Type B pancreatic cell (in vitro differentiated cells): ENCODE data around the gene PIGH. TPM values are rescaled to one million over a fixed set of nuclear protein-coding genes. Genes with fewer than 3 reads are reported as not detected.

ENCODE experiments used
- DNase-seq: peaks from one replicate; pipeline ENCODE4 v3.0.0; 2021; ENCODE audit warnings: mixed read lengths; ENCODE audit not compliant: unreplicated experiment; ENCODE audit errors: extremely low spot score
- H3K27ac Mint-ChIP-seq: 2 replicates; pipeline ENCODE4 v1.8.0; 2021; ENCODE audit warnings: mild to moderate bottlenecking, mixed read lengths
- H3K27me3 Mint-ChIP-seq: 2 replicates; pipeline ENCODE4 v1.8.0; 2021; ENCODE audit warnings: mixed read lengths
- H3K36me3 Mint-ChIP-seq: 2 replicates; pipeline ENCODE4 v1.8.0; 2021; ENCODE audit warnings: mixed read lengths
- H3K4me1 Mint-ChIP-seq: one replicate; pipeline ENCODE4 v1.8.0; 2021; ENCODE audit warnings: mixed read lengths; ENCODE audit not compliant: unreplicated experiment
- H3K4me3 Mint-ChIP-seq: 2 replicates; pipeline ENCODE4 v1.8.0; 2021; ENCODE audit warnings: mild to moderate bottlenecking, mixed read lengths
- H3K9me3 Mint-ChIP-seq: 2 replicates; pipeline ENCODE4 v1.8.0; 2021; ENCODE audit warnings: mixed read lengths
- total RNA-seq: library from RNA; stranded (reverse); gene quantifications from 2 replicates; pipeline ENCODE4 v1.2.1, GENCODE V29; 2021; ENCODE audit warnings: low replicate concordance
- TF ChIP-seq, protein P1 (sequence below): fragments of 200-600 bp; sonication (generic); conservative IDR thresholded peaks from 2 replicates; pipeline ENCODE4 v1.5.0; 2021; ENCODE audit warnings: antibody characterized with exemption, mild to moderate bottlenecking

Gene PIGH
- total RNA-seq, 1 donor from 2014 or later = 20.3 TPM

DNA sequence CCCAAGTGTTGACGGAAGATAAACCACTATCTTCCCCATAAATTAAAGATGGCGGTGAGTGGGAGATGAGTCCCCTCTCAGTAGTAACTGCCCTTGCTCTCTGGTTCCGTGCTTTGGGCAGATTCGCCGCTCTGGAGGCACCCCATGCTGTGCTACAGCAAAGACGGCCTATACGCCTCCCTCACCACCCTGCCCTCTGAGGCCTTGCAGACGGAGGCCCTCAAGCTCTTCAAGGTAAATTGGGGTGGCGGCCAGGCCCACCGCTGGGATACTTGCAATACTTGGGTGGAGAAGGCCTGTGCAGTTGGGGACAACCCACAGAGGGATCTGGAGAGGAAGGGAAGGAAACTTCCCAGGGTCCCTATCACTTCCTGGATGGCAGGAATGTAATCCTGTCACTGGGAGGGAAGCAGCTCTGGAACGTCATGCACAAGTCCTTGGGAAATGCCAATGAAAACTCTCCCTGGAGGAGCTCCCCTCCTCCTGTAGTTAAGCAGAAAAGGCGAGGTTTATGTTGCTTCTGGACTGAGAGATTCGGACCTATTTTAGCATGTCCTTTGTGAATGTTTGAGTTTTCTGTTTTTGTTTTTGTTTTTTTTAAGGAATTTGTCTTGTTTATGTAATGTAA is 22.8 kb downstream of the PIGH start:
- TF ChIP-seq, protein P1, sequence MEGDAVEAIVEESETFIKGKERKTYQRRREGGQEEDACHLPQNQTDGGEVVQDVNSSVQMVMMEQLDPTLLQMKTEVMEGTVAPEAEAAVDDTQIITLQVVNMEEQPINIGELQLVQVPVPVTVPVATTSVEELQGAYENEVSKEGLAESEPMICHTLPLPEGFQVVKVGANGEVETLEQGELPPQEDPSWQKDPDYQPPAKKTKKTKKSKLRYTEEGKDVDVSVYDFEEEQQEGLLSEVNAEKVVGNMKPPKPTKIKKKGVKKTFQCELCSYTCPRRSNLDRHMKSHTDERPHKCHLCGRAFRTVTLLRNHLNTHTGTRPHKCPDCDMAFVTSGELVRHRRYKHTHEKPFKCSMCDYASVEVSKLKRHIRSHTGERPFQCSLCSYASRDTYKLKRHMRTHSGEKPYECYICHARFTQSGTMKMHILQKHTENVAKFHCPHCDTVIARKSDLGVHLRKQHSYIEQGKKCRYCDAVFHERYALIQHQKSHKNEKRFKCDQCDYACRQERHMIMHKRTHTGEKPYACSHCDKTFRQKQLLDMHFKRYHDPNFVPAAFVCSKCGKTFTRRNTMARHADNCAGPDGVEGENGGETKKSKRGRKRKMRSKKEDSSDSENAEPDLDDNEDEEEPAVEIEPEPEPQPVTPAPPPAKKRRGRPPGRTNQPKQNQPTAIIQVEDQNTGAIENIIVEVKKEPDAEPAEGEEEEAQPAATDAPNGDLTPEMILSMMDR = no peak
- no peaks in the 10 kb centered on the region for H3K27me3 Mint-ChIP-seq
- peaks cover 3% of the 10 kb centered on the region for H3K36me3 Mint-ChIP-seq
- no peak overlapping the region for H3K27ac Mint-ChIP-seq
- H3K4me3 Mint-ChIP-seq = no peak overlapping the region
- no peak for DNase-seq
- H3K4me1 Mint-ChIP-seq = no peaks in the 10 kb centered on the region
- no peaks in the 10 kb centered on the region for H3K9me3 Mint-ChIP-seq

DNA sequence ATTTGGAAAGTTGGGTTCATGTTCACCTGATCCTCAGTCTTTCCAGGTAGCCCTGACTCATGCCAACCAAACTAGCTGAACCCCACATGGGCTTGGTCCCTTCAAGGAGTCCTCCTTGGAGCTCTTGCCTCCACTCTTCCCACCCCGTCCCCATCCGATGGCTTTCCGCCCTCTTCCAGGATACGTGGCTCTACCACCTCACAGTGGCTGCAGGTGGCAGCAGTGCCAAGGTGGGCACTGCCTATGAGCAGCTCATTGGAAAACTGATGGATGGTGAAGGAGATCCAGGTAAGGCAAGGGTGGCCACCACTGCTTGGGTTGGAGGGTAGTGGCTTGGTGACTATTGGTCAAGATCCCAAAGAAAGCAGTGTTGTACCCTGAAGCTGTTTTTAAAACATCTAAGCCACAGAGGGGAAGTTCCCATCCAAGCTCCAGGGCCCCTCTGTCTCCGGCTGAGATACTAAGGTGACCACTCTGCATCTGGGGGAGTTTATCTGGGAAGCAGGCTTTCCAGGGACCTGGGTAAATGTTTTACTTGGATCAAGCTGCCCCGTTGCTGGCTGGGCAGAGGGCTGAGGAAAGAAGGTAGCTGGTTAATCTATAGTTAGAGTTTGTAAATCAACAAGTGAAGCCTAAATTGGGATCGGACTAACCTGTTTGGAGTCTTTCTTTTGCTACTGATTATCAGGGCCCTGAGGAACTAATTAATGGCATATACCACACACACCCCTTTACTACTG is 23.7 kb downstream of the PIGH start:
- Mint-ChIP-seq H3K36me3 (peaks cover 3% of the 10 kb centered on the region), H3K27ac (no peak overlapping the region), H3K27me3 (no peaks in the 10 kb centered on the region), H3K9me3 (no peaks in the 10 kb centered on the region), H3K4me1 (peaks cover 2% of the 10 kb centered on the region), H3K4me3 (no peak overlapping the region)
- no peak for DNase-seq
- TF ChIP-seq, protein P1 = no peak

DNA sequence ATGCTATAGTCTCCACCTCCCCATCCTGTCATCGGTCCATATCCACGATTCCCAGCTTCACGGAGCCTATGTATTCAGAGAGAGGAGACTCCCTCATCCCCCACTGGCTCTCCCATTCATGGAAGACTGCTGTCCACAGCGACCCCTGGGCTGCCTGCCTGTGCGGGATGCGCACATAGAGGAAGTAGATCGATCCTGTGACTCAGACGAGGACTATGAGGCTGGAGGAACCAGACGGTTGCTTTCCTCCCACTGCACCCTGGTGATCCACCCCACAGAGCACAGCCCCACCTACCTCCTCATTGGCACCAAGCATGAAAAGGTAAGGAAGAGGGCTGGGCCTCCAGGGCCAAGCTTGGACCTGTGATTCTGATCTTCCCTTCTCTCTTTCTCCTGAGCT is 24.4 kb downstream of the PIGH start:
- DNase-seq = no peak
- H3K27me3 Mint-ChIP-seq = no peaks in the 10 kb centered on the region
- H3K9me3 Mint-ChIP-seq = no peaks in the 10 kb centered on the region
- H3K36me3 Mint-ChIP-seq = peaks cover 3% of the 10 kb centered on the region
- H3K4me3 Mint-ChIP-seq = no peak overlapping the region
- TF ChIP-seq, protein P1 = no peak
- H3K27ac Mint-ChIP-seq = no peak overlapping the region
- peaks cover 6% of the 10 kb centered on the region for H3K4me1 Mint-ChIP-seq

DNA sequence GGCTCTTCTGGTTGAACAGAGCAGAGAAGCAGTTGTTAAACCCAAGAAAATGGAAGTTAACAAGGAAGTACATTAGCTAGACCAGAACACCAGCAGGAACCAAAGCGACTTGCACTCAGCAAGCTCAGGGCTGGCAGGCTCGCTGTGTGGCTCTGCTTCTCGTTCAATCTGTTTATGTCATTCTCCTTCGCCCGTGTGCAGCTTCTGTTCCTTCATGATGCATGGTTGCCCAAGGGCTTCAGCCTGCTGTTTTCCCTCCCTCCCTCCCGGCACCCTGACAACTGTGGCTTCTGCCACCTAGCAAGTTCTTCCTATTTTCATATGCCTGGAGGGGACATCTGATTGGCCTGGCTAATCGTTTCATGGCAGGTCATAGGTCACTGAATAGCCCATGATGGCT is 25.3 kb downstream of the PIGH start:
- Mint-ChIP-seq H3K36me3 (peaks cover 3% of the 10 kb centered on the region), H3K4me1 (peaks cover 6% of the 10 kb centered on the region), H3K27ac (no peak overlapping the region), H3K4me3 (no peak overlapping the region), H3K9me3 (no peaks in the 10 kb centered on the region), H3K27me3 (no peaks in the 10 kb centered on the region)
- no peak for DNase-seq
- TF ChIP-seq, protein P1 = no peak

DNA sequence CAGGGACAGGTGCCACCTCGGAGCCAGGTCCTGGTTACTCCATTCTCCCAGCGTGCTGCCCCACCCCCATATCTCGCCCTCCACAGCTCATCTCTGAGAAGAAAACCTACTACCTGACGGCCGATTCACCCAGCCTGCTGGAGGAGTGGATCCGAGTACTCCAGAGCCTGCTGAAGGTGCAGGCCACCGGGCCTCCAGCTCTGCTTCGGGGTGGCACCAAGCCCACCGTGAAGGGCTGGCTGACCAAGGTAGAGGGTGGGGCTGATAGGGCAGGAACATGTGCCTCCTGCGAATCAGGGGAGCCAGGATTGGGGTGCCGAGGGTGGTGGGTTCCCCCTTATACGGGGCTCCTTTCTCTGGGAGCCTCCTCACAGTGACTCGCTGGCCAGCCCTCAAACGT is 25.9 kb downstream of the PIGH start:
- H3K27ac Mint-ChIP-seq = no peak overlapping the region
- peaks cover 6% of the 10 kb centered on the region for H3K4me1 Mint-ChIP-seq
- peaks cover 3% of the 10 kb centered on the region for H3K36me3 Mint-ChIP-seq
- DNase-seq = no peak
- TF ChIP-seq, protein P1 = no peak
- no peaks in the 10 kb centered on the region for H3K27me3 Mint-ChIP-seq
- H3K4me3 Mint-ChIP-seq = no peak overlapping the region
- H3K9me3 Mint-ChIP-seq = no peaks in the 10 kb centered on the region
